Suppressor macrophage (primary cell): ENCODE measurements around the gene ZNF565.
"Not testable (repeated sequence)": the region's sequence is repeated elsewhere in the genome, so short reads cannot be mapped to it uniquely, and the experiment has no call there.

Experiments used
- DNase-seq, 4 experiments: peaks; one replicate each; pipeline ENCODE4 v3.0.0-alpha.2; 2020 to 2022

Gene ZNF565

GRCh38 chr19:36149673-36150406 is 64.6 kb downstream of the ZNF565 start:
- no peak for DNase-seq

GRCh38 chr19:36144624-36145023 is 69.8 kb downstream of the ZNF565 start:
- DNase-seq = no peak

- no peak for DNase-seq
Measured at GRCh38 chr19:36142496-36142895, 72.0 kb downstream of the ZNF565 start.

GRCh38 chr19:36142046-36142445 is 72.4 kb downstream of the ZNF565 start:
- no peak for DNase-seq

- DNase-seq = peak; percentile 85 to 93 (median 90)
Measured at GRCh38 chr19:36141039-36141927, 73.2 kb downstream of the ZNF565 start.

GRCh38 chr19:36140304-36141038 is 74.0 kb downstream of the ZNF565 start:
- DNase-seq = peak; percentile 17 to 44 (median 38)

- peak; percentile 98 to 99 (median 98) for DNase-seq
Measured at GRCh38 chr19:36139473-36140303, 74.8 kb downstream of the ZNF565 start, which contains the start of gene CAPNS1. TSS of gene CAPNS1 (plus strand) at chr19:36140066. CDS start at chr19:36141012, 946 bp downstream.

GRCh38 chr19:36139120-36139472 is 75.4 kb downstream of the ZNF565 start:
- no peak for DNase-seq

GRCh38 chr19:36136964-36137686 is 77.3 kb downstream of the ZNF565 start:
- DNase-seq = peak in 3 of 4 experiments; percentile 28 to 39 (median 28)

- DNase-seq = not testable (repeated sequence)
Measured at GRCh38 chr19:36134867-36135266, 79.6 kb downstream of the ZNF565 start.
